ENCODE results near the gene ZNF503. TPM values are rescaled to one million over a fixed set of nuclear protein-coding genes. Genes with fewer than 3 reads are reported as not detected.

ZNF503 gene
- total and polyA plus RNA-seq, 8 donors: 13.8 to 41.2 (median 23.4) TPM

DNA sequence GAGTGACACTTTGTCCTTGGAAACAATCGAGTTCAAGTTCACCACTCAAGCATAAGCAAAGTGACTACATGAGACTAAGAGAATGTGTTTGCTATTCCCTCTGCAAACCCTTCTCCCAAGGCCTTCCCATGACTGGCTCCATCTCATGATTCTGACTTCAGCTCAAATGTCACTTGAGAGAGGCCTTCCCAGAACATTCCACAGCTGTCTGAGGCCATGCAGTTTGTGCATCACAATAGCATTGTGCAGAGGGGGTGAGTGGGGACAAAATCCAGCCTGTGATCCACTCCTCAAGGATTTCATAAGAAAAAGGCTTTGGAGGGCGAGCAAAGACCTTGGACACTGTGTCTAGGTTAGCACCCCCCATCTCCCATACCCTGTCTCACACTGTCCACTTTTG, 23.0 kb upstream of the ZNF503 start:
- WGBS, 2 donors: 61 to 68% methylated on average over 2 of the region's 2 CpGs
- no peaks in the 10 kb centered on the region for H3K27me3 ChIP-seq
- TF ChIP-seq, protein P1, sequence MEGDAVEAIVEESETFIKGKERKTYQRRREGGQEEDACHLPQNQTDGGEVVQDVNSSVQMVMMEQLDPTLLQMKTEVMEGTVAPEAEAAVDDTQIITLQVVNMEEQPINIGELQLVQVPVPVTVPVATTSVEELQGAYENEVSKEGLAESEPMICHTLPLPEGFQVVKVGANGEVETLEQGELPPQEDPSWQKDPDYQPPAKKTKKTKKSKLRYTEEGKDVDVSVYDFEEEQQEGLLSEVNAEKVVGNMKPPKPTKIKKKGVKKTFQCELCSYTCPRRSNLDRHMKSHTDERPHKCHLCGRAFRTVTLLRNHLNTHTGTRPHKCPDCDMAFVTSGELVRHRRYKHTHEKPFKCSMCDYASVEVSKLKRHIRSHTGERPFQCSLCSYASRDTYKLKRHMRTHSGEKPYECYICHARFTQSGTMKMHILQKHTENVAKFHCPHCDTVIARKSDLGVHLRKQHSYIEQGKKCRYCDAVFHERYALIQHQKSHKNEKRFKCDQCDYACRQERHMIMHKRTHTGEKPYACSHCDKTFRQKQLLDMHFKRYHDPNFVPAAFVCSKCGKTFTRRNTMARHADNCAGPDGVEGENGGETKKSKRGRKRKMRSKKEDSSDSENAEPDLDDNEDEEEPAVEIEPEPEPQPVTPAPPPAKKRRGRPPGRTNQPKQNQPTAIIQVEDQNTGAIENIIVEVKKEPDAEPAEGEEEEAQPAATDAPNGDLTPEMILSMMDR (IDR thresholded peaks at IDR 0.05): no peak
- H3K4me1 ChIP-seq: peaks cover 3 to 25% (median 21%) of the 10 kb centered on the region in 3 donors
- ATAC-seq: peak in 1 of 4 donors; percentile 4
- H3K9me3 ChIP-seq: no peaks in the 10 kb centered on the region
- no peaks in the 10 kb centered on the region for H3K36me3 ChIP-seq
- H3K4me3 ChIP-seq: no peak overlapping the region
- H3K27ac ChIP-seq: no peak overlapping the region
- FAIRE-seq: no peak
- intact Hi-C loops (cut with DNase I): no loop called here
- no peak for DNase-seq

DNA sequence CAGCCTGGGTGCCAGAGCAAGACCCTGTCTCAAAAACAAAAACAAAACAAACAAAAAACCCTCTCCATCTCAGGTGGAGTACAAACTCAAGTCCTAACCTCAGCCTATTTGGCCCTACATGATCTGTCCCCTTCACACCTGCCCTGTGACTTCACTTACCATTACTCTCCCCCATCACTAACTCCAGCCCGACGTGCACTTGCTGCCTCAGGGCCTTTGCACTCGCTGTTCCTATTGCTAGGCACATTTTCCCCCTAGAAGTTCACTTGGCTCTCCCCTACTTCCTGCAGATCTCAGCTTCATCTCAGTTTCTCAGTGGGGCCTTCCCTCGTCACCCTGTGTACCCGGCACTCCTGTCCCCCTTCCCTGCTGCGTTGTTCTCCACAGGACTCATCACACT, 21.3 kb upstream of the ZNF503 start:
- Histone ChIP-seq H3K9me3 (no peaks in the 10 kb centered on the region), H3K4me3 (no peak overlapping the region), H3K27ac (no peak overlapping the region), H3K27me3 (no peaks in the 10 kb centered on the region), H3K36me3 (no peaks in the 10 kb centered on the region), H3K4me1 (peaks cover 0 to 10% (median 9%) of the 10 kb centered on the region in 3 donors)
- 98 to 99% methylated on average over 6 of the region's 6 CpGs for WGBS, 2 donors
- intact Hi-C loops (cut with DNase I): no loop called here
- FAIRE-seq (no peak), ATAC-seq (no peak), DNase-seq (no peak)
- TF ChIP-seq, protein P1 (IDR thresholded peaks at IDR 0.05): no peak

DNA sequence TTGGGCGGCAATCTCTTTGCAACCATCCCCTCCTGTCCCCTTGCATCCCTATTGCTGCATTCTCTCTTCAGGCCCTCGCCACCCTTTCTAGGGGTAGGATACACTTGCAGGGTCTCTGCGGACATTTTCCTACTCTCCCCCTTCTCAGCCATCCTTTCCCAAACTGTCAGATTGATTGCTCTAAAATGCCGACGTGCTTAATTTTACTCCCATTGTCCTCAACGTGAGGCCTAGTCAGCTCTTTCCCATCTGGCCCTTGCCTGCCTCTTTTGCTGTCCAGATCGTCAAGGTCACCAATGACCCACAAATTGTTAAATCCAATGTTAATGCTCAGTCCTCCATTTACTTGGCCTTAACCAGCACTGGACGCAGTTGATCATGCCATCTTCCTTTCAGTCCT, 17.1 kb upstream of the ZNF503 start:
- FAIRE-seq (no peak), DNase-seq (no peak), ATAC-seq (no peak)
- TF ChIP-seq, protein P1 (IDR thresholded peaks at IDR 0.05): no peak
- Histone ChIP-seq H3K4me3 (no peak overlapping the region), H3K27me3 (no peaks in the 10 kb centered on the region), H3K27ac (no peak overlapping the region), H3K36me3 (no peaks in the 10 kb centered on the region), H3K9me3 (no peaks in the 10 kb centered on the region), H3K4me1 (no peaks in the 10 kb centered on the region)
- 91% methylated on average over 8 of the region's 8 CpGs for WGBS, 2 donors
- intact Hi-C loops (cut with DNase I): loop anchor here in 2 of 3 donors (10.0 kb wide), 2 partner anchors 306 to 486 kb away; no protein-coding TSS in a partner anchor

DNA sequence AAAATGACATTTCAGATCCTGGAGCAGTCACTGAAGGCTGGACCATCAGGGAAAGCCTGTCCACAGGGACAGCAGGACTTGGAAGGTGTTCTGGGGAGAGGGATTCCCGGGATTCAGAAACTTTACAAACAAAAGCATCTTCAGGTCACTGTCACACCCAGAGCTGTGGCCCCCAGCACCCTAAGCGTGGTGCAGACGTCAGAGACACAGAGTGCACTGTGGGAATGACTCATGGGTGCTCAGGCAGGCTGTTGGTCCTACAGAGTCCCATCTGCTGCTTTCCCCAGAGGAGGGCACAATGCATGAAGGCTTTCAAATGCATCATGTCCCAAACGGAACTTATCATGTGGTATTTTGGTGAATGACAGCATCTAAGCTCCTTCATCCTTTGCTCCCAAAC, 16.7 kb upstream of the ZNF503 start:
- no peak overlapping the region for H3K4me3 ChIP-seq
- no peaks in the 10 kb centered on the region for H3K9me3 ChIP-seq
- no peak for FAIRE-seq
- 75 to 81% methylated on average over 4 of the region's 4 CpGs for WGBS, 2 donors
- intact Hi-C loops (cut with DNase I): loop anchor here in 2 of 3 donors (10.0 kb wide), 2 partner anchors 307 to 487 kb away; no protein-coding TSS in a partner anchor
- no peak for ATAC-seq
- H3K36me3 ChIP-seq: no peaks in the 10 kb centered on the region
- TF ChIP-seq, protein P1 (IDR thresholded peaks at IDR 0.05): no peak
- no peaks in the 10 kb centered on the region for H3K4me1 ChIP-seq
- H3K27ac ChIP-seq: no peak overlapping the region
- DNase-seq: no peak
- no peaks in the 10 kb centered on the region for H3K27me3 ChIP-seq

DNA sequence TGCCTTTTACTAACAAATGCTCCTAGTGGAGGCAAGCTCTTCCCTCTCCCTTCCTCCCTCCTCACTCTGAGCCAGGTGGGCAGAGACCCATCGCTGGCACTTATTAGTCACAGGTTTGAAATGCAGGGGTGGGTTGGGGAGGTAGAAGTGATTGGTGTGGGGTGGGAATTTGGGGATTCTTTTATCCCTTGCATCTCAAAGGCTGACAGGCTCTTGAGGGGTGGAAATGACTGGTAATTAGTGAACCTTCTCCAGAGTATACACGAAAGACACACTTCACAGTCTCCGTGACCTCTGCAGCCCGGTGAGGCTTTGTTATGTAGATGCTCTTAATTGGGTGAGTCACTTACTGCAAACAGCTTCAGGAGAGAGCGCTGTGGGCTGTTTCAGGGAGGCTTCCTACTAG, 16.0 kb upstream of the ZNF503 start:
- no peak for ATAC-seq
- H3K9me3 ChIP-seq: no peaks in the 10 kb centered on the region
- WGBS, 2 donors: 72 to 82% methylated on average over 5 of the region's 5 CpGs
- TF ChIP-seq, protein P1 (IDR thresholded peaks at IDR 0.05): no peak
- no peak for DNase-seq
- no peak for FAIRE-seq
- H3K4me3 ChIP-seq: no peak overlapping the region
- no peaks in the 10 kb centered on the region for H3K27me3 ChIP-seq
- intact Hi-C loops (cut with DNase I): loop anchor here in 2 of 3 donors (10.0 kb wide), 2 partner anchors 307 to 487 kb away; no protein-coding TSS in a partner anchor
- no peaks in the 10 kb centered on the region for H3K4me1 ChIP-seq
- H3K27ac ChIP-seq: no peak overlapping the region
- no peaks in the 10 kb centered on the region for H3K36me3 ChIP-seq

Data from pancreas (tissue), 10 donors.